ENCODE measurements around the gene CRIP2. TPM values are rescaled to one million over a fixed set of nuclear protein-coding genes. Genes with fewer than 3 reads are reported as not detected.

CRIP2 gene
- total and polyA plus RNA-seq, 2 of the 13 experiments (the other 11 are each of a cell fraction or from before 2014, with no cell fraction given) = 31.6 to 37.9 TPM

DNA sequence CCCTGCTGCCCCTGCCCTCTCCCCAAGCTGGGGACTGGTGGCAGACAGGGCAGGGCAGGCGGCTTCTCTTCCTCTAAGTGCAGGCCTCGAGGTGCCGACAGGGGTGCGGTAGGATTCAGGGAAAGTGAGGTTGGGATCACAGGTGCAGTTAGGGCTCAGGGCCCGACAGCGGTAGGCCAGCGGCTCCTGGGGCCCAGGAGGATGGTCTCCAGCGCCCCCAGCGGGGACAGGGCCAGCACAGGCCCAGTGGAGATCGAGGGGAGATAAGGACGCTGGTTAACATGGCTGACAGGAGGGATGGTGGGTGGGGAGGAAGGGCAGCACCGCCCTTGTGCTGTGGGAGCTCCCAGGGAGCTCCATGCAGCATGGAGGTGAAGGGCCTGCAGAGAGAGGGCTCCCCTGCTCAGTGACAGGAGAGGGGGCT, 11.1 kb downstream of the CRIP2 start (continued):
- TF ChIP-seq FOSL2 (CRISPR knock-in tag; IDR thresholded peaks at IDR 0.05) (0 out of 2 replicates have a peak, but pooled peaks have one; percentile 11), HMG20B (CRISPR knock-in tag; conservative IDR thresholded peaks at IDR 0.05) (0 out of 2 replicates have a peak, but pooled peaks have one; percentile 37), ISX (CRISPR knock-in tag; conservative IDR thresholded peaks at IDR 0.05) (no peak), RAD21 (CRISPR knock-in tag; IDR thresholded peaks at IDR 0.05) (peak; percentile 86), NCOA5 (CRISPR knock-in tag; IDR thresholded peaks at IDR 0.05) (no peak), ZNF331 (CRISPR knock-in tag; IDR thresholded peaks at IDR 0.05) (peak; percentile 39; the same call in 1 of the 2 replicates), HDAC2 (CRISPR knock-in tag; IDR thresholded peaks at IDR 0.05) (peak; percentile 50; the same call in 1 of the 2 replicates), ZBTB42 (CRISPR knock-in tag; IDR thresholded peaks at IDR 0.05) (no peak), SRY (CRISPR knock-in tag; IDR thresholded peaks at IDR 0.05) (0 out of 2 replicates have a peak, but pooled peaks have one; percentile 27)
- TF ChIP-seq, protein P1, sequence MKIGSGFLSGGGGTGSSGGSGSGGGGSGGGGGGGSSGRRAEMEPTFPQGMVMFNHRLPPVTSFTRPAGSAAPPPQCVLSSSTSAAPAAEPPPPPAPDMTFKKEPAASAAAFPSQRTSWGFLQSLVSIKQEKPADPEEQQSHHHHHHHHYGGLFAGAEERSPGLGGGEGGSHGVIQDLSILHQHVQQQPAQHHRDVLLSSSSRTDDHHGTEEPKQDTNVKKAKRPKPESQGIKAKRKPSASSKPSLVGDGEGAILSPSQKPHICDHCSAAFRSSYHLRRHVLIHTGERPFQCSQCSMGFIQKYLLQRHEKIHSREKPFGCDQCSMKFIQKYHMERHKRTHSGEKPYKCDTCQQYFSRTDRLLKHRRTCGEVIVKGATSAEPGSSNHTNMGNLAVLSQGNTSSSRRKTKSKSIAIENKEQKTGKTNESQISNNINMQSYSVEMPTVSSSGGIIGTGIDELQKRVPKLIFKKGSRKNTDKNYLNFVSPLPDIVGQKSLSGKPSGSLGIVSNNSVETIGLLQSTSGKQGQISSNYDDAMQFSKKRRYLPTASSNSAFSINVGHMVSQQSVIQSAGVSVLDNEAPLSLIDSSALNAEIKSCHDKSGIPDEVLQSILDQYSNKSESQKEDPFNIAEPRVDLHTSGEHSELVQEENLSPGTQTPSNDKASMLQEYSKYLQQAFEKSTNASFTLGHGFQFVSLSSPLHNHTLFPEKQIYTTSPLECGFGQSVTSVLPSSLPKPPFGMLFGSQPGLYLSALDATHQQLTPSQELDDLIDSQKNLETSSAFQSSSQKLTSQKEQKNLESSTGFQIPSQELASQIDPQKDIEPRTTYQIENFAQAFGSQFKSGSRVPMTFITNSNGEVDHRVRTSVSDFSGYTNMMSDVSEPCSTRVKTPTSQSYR (CRISPR knock-in tag; IDR thresholded peaks at IDR 0.05; ENCODE audit: borderline replicate concordance) = peak; percentile 41; the same call in 1 of the 2 replicates
- TF ChIP-seq, protein P2, sequence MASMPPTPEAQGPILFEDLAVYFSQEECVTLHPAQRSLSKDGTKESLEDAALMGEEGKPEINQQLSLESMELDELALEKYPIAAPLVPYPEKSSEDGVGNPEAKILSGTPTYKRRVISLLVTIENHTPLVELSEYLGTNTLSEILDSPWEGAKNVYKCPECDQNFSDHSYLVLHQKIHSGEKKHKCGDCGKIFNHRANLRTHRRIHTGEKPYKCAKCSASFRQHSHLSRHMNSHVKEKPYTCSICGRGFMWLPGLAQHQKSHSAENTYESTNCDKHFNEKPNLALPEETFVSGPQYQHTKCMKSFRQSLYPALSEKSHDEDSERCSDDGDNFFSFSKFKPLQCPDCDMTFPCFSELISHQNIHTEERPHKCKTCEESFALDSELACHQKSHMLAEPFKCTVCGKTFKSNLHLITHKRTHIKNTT (CRISPR knock-in tag; IDR thresholded peaks at IDR 0.05) = no peak
- TF ChIP-seq, protein P3, sequence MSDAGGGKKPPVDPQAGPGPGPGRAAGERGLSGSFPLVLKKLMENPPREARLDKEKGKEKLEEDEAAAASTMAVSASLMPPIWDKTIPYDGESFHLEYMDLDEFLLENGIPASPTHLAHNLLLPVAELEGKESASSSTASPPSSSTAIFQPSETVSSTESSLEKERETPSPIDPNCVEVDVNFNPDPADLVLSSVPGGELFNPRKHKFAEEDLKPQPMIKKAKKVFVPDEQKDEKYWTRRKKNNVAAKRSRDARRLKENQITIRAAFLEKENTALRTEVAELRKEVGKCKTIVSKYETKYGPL (CRISPR knock-in tag; IDR thresholded peaks at IDR 0.05) = no peak
- TF ChIP-seq, protein P4, sequence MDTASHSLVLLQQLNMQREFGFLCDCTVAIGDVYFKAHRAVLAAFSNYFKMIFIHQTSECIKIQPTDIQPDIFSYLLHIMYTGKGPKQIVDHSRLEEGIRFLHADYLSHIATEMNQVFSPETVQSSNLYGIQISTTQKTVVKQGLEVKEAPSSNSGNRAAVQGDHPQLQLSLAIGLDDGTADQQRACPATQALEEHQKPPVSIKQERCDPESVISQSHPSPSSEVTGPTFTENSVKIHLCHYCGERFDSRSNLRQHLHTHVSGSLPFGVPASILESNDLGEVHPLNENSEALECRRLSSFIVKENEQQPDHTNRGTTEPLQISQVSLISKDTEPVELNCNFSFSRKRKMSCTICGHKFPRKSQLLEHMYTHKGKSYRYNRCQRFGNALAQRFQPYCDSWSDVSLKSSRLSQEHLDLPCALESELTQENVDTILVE (CRISPR knock-in tag; IDR thresholded peaks at IDR 0.05) = peak; percentile 66; the same call in 1 of the 2 replicates

All from HepG2 (cell line).